Measurements from ENCODE around the gene MYO9B. TPM values are rescaled to one million over a fixed set of nuclear protein-coding genes. Genes with fewer than 3 reads are reported as not detected.

The MYO9B gene
- polyA plus RNA-seq, 3 donors from 2014 or later = 5.9 to 33.8 (median 6.0) TPM

DNA sequence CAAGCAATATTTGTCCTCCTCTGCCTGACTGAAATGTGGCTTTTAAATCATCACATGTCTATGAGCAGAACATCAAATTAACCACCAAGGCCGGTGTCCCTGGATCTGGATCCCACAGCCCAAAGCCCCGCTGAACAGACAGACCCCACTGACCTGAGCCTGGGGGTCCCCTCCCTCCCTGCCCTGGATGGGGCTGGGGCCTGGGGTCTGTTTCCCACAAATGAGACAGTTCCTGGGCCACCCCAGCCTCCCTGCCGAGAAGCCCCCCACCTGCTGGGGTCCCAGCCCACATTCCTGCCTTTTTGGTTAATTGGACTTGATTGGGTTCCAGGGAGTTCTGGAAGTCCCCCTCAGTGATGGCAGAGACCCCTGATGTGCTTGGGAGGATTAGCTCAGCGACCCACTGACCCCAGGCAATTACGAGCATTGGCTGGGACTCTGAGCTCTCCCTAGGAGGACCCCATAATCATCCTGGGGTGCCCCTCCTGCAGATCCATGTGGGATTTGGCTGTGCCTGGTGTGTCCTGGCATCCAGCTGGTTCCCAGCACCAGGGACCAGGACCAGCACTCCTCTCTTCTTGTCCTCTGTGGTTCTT is 29.6 kb upstream of the MYO9B start:
- Mint-ChIP-seq H3K36me3 (peaks cover 0 to 5% (median 5%) of the 10 kb centered on the region in 3 donors), H3K27me3 (ENCODE audit: low read depth in 3 of 3) (peaks cover 0 to 5% (median 0%) of the 10 kb centered on the region in 3 donors), H3K4me1 (no peaks in the 10 kb centered on the region), H3K27ac (no peak overlapping the region), H3K9me3 (no peaks in the 10 kb centered on the region), H3K4me3 (no peak overlapping the region)
- no peak for DNase-seq

DNA sequence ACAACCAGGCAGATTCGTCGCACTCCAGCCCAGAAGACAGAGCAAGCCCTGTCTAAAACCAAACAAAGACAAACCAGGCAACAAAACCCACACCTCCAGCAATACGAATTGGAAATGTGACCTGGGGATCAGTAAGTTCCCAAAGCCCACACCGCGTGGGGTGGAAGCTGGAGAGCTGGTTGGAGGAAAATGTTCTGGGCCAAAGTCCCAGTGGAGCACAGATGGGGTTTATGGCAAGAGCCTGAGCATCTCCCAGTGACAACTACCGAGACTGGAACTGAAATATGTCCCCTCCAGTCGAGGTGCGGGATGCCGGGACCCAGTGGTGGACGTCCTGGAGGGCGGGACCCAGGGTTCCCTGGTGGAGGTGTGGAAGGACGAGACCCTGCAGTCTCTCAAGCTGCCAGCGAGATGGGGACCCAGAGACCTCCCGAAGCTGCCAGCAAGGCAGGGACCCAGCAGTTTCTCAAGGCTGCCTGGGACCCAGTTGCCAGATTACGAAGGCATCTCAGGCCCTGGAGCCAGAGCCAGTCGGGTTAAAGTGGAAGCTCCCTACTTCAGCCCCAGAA is 26.6 kb upstream of the MYO9B start:
- DNase-seq = no peak
- H3K4me1 Mint-ChIP-seq = no peaks in the 10 kb centered on the region
- H3K27me3 Mint-ChIP-seq (ENCODE audit: low read depth in 3 of 3) = peaks cover 0 to 5% (median 0%) of the 10 kb centered on the region in 3 donors
- H3K27ac Mint-ChIP-seq = no peak overlapping the region
- H3K9me3 Mint-ChIP-seq = no peaks in the 10 kb centered on the region
- peaks cover 7 to 19% (median 15%) of the 10 kb centered on the region in 3 donors for H3K36me3 Mint-ChIP-seq
- H3K4me3 Mint-ChIP-seq = no peak overlapping the region

DNA sequence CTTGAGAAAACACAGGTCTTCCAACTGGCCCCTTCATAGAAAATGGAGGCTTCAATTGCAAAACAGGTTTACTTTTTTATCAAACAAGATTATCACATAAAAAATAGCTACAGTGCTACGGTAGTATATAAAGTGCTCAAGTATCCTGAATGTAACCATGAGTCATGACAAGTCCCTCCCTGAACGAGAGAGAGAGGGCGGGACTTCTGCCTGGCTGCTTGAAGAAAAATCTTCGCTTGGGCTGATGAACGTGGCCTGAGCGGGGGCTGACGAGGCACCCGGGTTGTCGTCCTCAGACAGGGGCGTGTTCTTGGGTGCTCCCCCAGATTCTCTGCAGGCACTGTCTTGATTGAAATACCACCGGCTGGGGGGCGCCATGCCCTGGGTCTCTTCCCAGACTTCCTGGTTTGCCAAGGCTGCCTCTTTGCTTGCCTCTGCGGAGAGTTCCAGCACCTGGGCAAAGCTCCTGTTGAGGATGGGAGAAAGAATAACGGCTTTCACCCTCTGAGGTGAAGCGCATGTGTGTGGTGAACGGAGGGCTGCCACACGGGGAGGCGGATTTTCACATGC is 25.8 kb upstream of the MYO9B start:
- Mint-ChIP-seq H3K36me3 (peaks cover 7 to 16% (median 15%) of the 10 kb centered on the region in 3 donors), H3K4me1 (no peaks in the 10 kb centered on the region), H3K4me3 (no peak overlapping the region), H3K27me3 (ENCODE audit: low read depth in 3 of 3) (peaks cover 0 to 3% (median 0%) of the 10 kb centered on the region in 3 donors), H3K9me3 (no peaks in the 10 kb centered on the region), H3K27ac (no peak overlapping the region)
- DNase-seq = no peak

DNA sequence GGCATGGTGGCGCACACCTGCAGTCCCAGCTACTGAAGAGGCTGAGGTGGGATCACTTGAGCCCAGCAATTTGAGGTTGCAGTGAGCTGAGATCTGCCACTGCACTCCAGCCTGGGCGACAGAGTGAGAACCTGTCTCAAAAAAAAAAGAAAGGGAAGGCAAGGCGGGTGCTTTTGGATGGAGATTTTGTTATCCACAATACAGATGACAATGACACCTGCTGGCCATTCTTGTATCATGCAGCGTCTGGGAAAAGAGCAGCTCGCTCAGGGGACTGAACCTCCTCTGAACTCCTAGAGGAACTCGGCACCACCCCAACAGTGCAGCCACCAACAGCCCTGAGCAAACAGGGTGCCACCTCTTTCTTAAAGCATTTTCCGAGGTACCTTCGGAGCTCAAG is 23.1 kb upstream of the MYO9B start:
- Mint-ChIP-seq H3K27me3 (ENCODE audit: low read depth in 3 of 3) (no peaks in the 10 kb centered on the region), H3K36me3 (peaks cover 10 to 23% (median 16%) of the 10 kb centered on the region in 3 donors), H3K4me1 (no peaks in the 10 kb centered on the region), H3K9me3 (no peaks in the 10 kb centered on the region), H3K27ac (no peak overlapping the region), H3K4me3 (no peak overlapping the region)
- peak in 1 of 3 donors; percentile 9 for DNase-seq

- H3K27me3 Mint-ChIP-seq (ENCODE audit: low read depth in 3 of 3) = peaks cover 0 to 2% (median 0%) of the 10 kb centered on the region in 3 donors
- H3K9me3 Mint-ChIP-seq = peaks cover 0 to 3% (median 0%) of the 10 kb centered on the region in 6 donors
- H3K27ac Mint-ChIP-seq = no peak overlapping the region
- DNase-seq = no peak
- H3K36me3 Mint-ChIP-seq = peaks cover 27 to 46% (median 38%) of the 10 kb centered on the region in 3 donors
- no peak overlapping the region for H3K4me3 Mint-ChIP-seq
- H3K4me1 Mint-ChIP-seq = no peaks in the 10 kb centered on the region
Measured at GRCh38 chr19:17054746-17055145, 20.8 kb upstream of the MYO9B start.

DNA sequence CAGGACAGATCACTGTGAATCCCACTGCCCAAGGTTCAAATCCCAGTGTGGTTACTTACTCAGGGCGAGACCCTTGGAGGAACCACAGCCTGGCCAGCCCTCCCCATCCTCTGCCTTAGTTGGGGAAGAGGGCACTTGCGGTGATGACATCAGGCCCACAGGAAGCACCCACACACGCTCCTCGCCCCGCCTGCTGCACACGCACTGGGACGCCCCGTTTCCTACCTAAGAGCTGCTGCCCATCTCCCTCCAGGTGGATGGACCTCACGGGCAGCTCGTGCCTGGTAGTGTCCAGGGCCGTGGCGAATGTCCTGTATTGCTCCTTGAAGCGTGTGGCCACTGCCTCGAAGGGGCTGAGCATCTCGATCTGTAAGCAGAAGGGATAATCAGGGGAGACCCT is 19.9 kb upstream of the MYO9B start:
- no peak for DNase-seq
- Mint-ChIP-seq H3K36me3 (peaks cover 30 to 49% (median 43%) of the 10 kb centered on the region in 3 donors), H3K27me3 (ENCODE audit: low read depth in 3 of 3) (peaks cover 0 to 2% (median 1%) of the 10 kb centered on the region in 3 donors), H3K4me3 (no peak overlapping the region), H3K4me1 (no peaks in the 10 kb centered on the region), H3K27ac (no peak overlapping the region), H3K9me3 (peaks cover 0 to 3% (median 0%) of the 10 kb centered on the region in 6 donors)

- H3K4me1 Mint-ChIP-seq = no peaks in the 10 kb centered on the region
- peaks cover 0 to 3% (median 0%) of the 10 kb centered on the region in 6 donors for H3K9me3 Mint-ChIP-seq
- no peak overlapping the region for H3K4me3 Mint-ChIP-seq
- no peak overlapping the region for H3K27ac Mint-ChIP-seq
- peaks cover 31 to 50% (median 36%) of the 10 kb centered on the region in 3 donors for H3K36me3 Mint-ChIP-seq
- H3K27me3 Mint-ChIP-seq (ENCODE audit: low read depth in 3 of 3) = peaks cover 4 to 8% (median 6%) of the 10 kb centered on the region in 3 donors
- DNase-seq = no peak
Measured at GRCh38 chr19:17058236-17058635, 17.3 kb upstream of the MYO9B start.

- H3K27me3 Mint-ChIP-seq (ENCODE audit: low read depth in 3 of 3) = peaks cover 11 to 15% (median 15%) of the 10 kb centered on the region in 3 donors
- H3K27ac Mint-ChIP-seq = no peak overlapping the region
- H3K4me1 Mint-ChIP-seq = peaks cover 19 to 21% of the 10 kb centered on the region in 2 donors
- H3K9me3 Mint-ChIP-seq = peaks cover 0 to 3% (median 0%) of the 10 kb centered on the region in 6 donors
- peaks cover 30 to 54% (median 39%) of the 10 kb centered on the region in 3 donors for H3K36me3 Mint-ChIP-seq
- H3K4me3 Mint-ChIP-seq = no peak overlapping the region
- DNase-seq = no peak
Measured at GRCh38 chr19:17060802-17061201, 14.8 kb upstream of the MYO9B start.

DNA sequence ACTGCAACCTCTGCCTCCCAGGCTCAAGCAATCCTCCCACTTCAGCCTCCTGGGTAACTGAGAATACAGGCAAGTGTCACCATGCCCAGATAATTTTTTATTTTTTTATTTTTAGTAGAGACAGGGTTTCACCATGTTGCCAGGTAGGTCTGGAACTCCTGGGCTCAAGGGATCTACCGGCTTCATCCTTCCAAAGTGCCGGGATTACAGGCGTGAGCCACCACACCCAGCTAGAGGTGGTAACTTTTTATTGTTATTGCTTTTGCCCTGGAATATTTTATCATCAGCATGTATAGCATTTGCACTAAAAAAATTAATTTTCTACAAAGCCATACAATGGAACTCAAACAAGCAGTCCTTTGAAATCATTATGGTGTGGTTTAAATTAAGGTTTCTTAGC is 14.4 kb upstream of the MYO9B start:
- DNase-seq = no peak
- Mint-ChIP-seq H3K36me3 (peaks cover 29 to 54% (median 39%) of the 10 kb centered on the region in 3 donors), H3K27me3 (ENCODE audit: low read depth in 3 of 3) (peaks cover 11 to 15% (median 15%) of the 10 kb centered on the region in 3 donors), H3K9me3 (peaks cover 0 to 3% (median 0%) of the 10 kb centered on the region in 6 donors), H3K4me3 (no peak overlapping the region), H3K4me1 (peaks cover 19 to 22% of the 10 kb centered on the region in 2 donors), H3K27ac (no peak overlapping the region)

DNA sequence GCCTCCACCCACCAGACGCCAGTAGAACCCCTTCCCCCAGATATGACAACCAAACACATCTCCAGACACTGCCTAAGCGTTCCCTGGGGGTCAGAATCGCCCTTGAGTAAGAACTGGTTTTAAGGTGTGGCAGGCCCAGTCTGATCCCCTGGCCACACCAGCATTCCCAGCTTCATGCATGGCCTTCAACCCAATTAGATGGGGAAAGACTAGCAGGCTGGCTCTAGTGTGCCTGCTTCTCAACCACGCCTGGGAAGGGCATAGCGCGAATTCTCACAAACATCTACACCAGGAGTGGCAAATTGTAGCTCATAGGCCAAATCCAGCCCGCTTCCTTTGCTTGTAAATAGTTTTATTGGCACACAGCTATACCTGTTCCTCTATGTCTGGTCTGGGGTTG is 13.9 kb upstream of the MYO9B start:
- peaks cover 0 to 3% (median 0%) of the 10 kb centered on the region in 6 donors for H3K9me3 Mint-ChIP-seq
- peaks cover 26 to 51% (median 39%) of the 10 kb centered on the region in 3 donors for H3K36me3 Mint-ChIP-seq
- no peak overlapping the region for H3K27ac Mint-ChIP-seq

GRCh38 chr19:17063428-17063827 is 12.1 kb upstream of the MYO9B start:
- Mint-ChIP-seq H3K27me3 (ENCODE audit: low read depth in 3 of 3) (peaks cover 11 to 18% (median 13%) of the 10 kb centered on the region in 3 donors), H3K9me3 (peaks cover 0 to 3% (median 0%) of the 10 kb centered on the region in 6 donors), H3K4me1 (peaks cover 23 to 35% of the 10 kb centered on the region in 2 donors), H3K36me3 (peaks cover 29 to 47% (median 37%) of the 10 kb centered on the region in 3 donors), H3K27ac (peak overlapping the region in 1 of 6 donors; percentile 69), H3K4me3 (no peak overlapping the region)
- no peak for DNase-seq

More for the DNA sequence above, 13.9 kb upstream of the MYO9B start:
- Mint-ChIP-seq H3K27me3 (ENCODE audit: low read depth in 3 of 3) (peaks cover 11 to 15% (median 15%) of the 10 kb centered on the region in 3 donors), H3K4me3 (no peak overlapping the region), H3K4me1 (peaks cover 19 to 27% of the 10 kb centered on the region in 2 donors)
- no peak for DNase-seq

DNA sequence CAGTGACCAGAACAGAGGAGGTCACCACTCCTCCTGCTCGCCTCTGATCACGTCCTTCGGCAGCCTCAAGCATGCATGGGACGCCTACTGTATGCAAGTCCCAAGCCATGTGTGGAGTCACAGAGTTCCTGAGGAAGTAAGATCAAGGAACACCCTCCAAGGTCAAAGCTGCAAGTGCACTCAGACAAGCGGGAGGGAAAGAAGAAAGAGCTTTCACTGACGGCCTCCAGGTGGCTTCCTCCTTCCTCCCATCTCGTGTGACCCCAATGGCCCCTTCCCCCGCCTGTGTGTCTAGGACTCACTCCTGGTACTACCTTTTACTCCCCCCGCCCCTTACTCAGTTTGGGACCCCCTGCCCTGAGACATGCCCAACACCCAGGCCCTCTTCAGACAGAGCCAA is 6.4 kb upstream of the MYO9B start:
- no peak overlapping the region for H3K4me3 Mint-ChIP-seq
- no peak overlapping the region for H3K27ac Mint-ChIP-seq
- no peak for DNase-seq
- H3K36me3 Mint-ChIP-seq = peaks cover 7 to 31% (median 18%) of the 10 kb centered on the region in 3 donors
- H3K27me3 Mint-ChIP-seq (ENCODE audit: low read depth in 3 of 3) = peaks cover 6 to 13% (median 6%) of the 10 kb centered on the region in 3 donors
- no peaks in the 10 kb centered on the region for H3K9me3 Mint-ChIP-seq
- peaks cover 31 to 40% of the 10 kb centered on the region in 2 donors for H3K4me1 Mint-ChIP-seq

DNA sequence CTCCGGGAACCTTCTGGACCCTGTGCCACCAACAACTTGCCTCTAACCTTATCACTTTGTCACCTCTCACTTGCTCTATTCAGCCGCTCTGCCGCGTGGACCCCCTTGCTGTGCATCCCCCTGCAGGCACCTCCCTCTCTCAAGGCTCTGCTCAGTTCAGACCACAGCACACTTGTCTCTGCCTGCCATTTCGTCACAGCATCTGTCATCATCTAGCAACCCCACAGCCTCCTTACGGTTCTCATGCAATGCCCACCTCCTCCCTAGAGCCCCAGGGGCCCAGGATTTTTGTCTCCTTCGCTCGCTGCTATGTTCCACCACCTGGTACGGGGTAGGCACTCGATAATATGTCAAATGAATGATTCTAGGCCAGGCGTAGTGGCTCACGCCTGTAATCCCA is 5.2 kb upstream of the MYO9B start:
- peaks cover 0 to 12% (median 4%) of the 10 kb centered on the region in 3 donors for H3K27me3 Mint-ChIP-seq (ENCODE audit: low read depth in 3 of 3)
- no peak for DNase-seq
- peaks cover 7 to 28% (median 16%) of the 10 kb centered on the region in 3 donors for H3K36me3 Mint-ChIP-seq
- H3K27ac Mint-ChIP-seq = peak overlapping the region in 1 of 6 donors; percentile 51
- H3K4me3 Mint-ChIP-seq = no peak overlapping the region
- no peaks in the 10 kb centered on the region for H3K9me3 Mint-ChIP-seq
- peaks cover 26 to 36% of the 10 kb centered on the region in 2 donors for H3K4me1 Mint-ChIP-seq

DNA sequence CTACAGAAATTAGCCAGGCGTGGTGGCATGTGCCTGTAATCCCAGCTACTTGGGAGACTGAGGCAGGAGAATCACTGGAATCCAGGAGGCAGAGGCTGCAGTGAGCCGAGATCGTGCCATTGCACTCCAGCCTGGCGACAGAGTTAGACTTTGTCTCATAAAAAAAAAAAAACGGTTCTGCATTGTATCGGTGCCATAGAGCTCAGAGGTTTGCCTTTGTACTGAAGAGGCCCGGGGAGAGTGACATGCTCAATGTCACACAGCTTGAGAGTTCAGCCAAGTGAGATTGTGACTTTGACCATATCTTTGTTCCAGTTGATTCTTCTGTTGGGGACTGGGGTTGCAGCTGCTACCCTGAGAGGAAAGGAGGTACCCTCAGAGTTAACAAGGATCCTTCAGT is 4.7 kb upstream of the MYO9B start:
- DNase-seq = no peak
- H3K4me1 Mint-ChIP-seq = peaks cover 22 to 35% of the 10 kb centered on the region in 2 donors
- no peak overlapping the region for H3K27ac Mint-ChIP-seq
- H3K9me3 Mint-ChIP-seq = no peaks in the 10 kb centered on the region
- peaks cover 1 to 15% (median 7%) of the 10 kb centered on the region in 3 donors for H3K27me3 Mint-ChIP-seq (ENCODE audit: low read depth in 3 of 3)
- H3K4me3 Mint-ChIP-seq = no peak overlapping the region
- H3K36me3 Mint-ChIP-seq = peaks cover 7 to 28% (median 16%) of the 10 kb centered on the region in 3 donors

Data from immature natural killer cell (primary cell).